OCI-LY3 (cell line): ENCODE data around the gene QKI.

ENCODE experiments used
- H2AFZ ChIP-seq: fragments of 200-600, 300-600 bp; shearing (Covaris generic); 2 replicates; pipeline ENCODE4 v1.6.0; 2014; ENCODE audit warnings: antibody characterized with exemption, low read depth, low read length
- H3K27ac ChIP-seq: fragments of 200-600, 300-600 bp; sonication (generic); 2 replicates; pipeline ENCODE4 v1.5.1; 2014; ENCODE audit warnings: mild to moderate bottlenecking, low read length, moderate library complexity, mixed read lengths
- H3K27me3 ChIP-seq: fragments of 200-600, 300-600 bp; sonication (generic); 2 replicates; pipeline ENCODE4 v1.6.1; 2014; ENCODE audit warnings: low read depth, low read length, mixed read lengths
- H3K36me3 ChIP-seq: fragments of 200-600, 300-600 bp; sonication (generic); replicated peaks from 2 replicates; pipeline ENCODE3; 2014; ENCODE audit warnings: low read depth, low read length, mixed read lengths
- H3K4me1 ChIP-seq: fragments of 300-600, 200-600 bp; sonication (generic); 2 replicates; pipeline ENCODE4 v1.6.1; 2014; ENCODE audit warnings: low read length, mixed read lengths
- H3K4me2 ChIP-seq: fragments of 200-600, 300-600 bp; sonication (generic); 2 replicates; pipeline ENCODE4 v1.6.1; 2014; ENCODE audit warnings: low read length, mixed read lengths
- H3K4me3 ChIP-seq: fragments of 300-600, 200-600 bp; sonication (generic); 2 replicates; pipeline ENCODE4 v1.5.1; 2014; ENCODE audit warnings: antibody characterized with exemption, mild to moderate bottlenecking, low read length, moderate library complexity
- H3K79me2 ChIP-seq: fragments of 300-600, 200-600 bp; shearing (Covaris generic); 2 replicates; pipeline ENCODE4 v1.6.1; 2014; ENCODE audit warnings: mild to moderate bottlenecking, low read length, mixed read lengths
- H3K9ac ChIP-seq: fragments of 300-600, 200-600 bp; shearing (Covaris generic); 2 replicates; pipeline ENCODE4 v1.6.0; 2014; ENCODE audit warnings: mild to moderate bottlenecking, low read length, moderate library complexity
- H3K9me3 ChIP-seq: fragments of 200-600, 300-600 bp; shearing (Covaris generic); 2 replicates; pipeline ENCODE4 v1.6.1; 2014; ENCODE audit warnings: low read length, mixed read lengths; ENCODE audit not compliant: insufficient read depth
- H4K20me1 ChIP-seq: fragments of 200-600, 300-600 bp; sonication (generic); 2 replicates; pipeline ENCODE4 v1.6.1; 2016; ENCODE audit warnings: low read length, mixed read lengths; ENCODE audit not compliant: insufficient read depth
- CTCF ChIP-seq: fragments of 200-600, 300-600 bp; sonication (generic); IDR thresholded peaks from 2 replicates; pipeline ENCODE4 v1.5.1; 2014; ENCODE audit warnings: antibody characterized with exemption, low read length, low read depth
- EZH2phosphoT487 ChIP-seq: fragments of 200-600 bp; shearing (Covaris generic); IDR thresholded peaks from 2 replicates; pipeline ENCODE4 v1.6.1; 2018; ENCODE audit warnings: antibody characterized with exemption, mixed run types, low read depth

The QKI gene

GRCh38 chr6:163386329-163386908 lies 28.1 kb upstream of the QKI start:
- Histone ChIP-seq H3K4me1 (no peaks in the 10 kb centered on the region), H3K27me3 (no peaks in the 10 kb centered on the region), H3K9ac (no peak overlapping the region), H3K4me3 (no peak overlapping the region), H3K4me2 (no peak overlapping the region), H3K36me3 (no peaks in the 10 kb centered on the region), H2AFZ (no peak overlapping the region), H4K20me1 (no peaks in the 10 kb centered on the region), H3K9me3 (no peaks in the 10 kb centered on the region), H3K79me2 (no peaks in the 10 kb centered on the region), H3K27ac (no peak overlapping the region)
- no peak for TF ChIP-seq CTCF
- no peak for TF ChIP-seq EZH2phosphoT487

GRCh38 chr6:163387317-163387716 lies 27.2 kb upstream of the QKI start:
- H2AFZ ChIP-seq = no peak overlapping the region

DNA sequence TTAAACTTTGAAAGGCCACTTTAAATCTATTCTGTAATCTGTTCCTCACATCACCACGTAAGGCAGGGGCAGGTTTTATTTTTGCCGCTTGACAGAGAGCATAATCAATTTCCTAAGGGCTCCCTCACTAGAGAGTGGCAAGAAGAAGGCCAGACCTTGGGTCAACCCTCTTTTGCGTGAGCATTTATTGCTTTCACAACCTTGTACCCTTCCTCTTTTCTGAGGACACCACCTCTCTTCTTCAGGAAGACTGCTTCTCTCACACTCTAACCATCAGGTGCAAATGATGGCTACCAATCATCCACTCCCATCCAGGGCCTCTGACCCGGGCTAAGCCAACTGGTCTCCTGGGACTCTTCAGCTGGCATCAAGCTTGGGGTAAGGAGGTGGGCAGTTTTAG lies 25.2 kb upstream of the QKI start:
- no peak overlapping the region for H3K27ac ChIP-seq
- TF ChIP-seq CTCF (no peak), EZH2phosphoT487 (no peak)
- H3K9me3 ChIP-seq = no peaks in the 10 kb centered on the region
- H4K20me1 ChIP-seq = no peaks in the 10 kb centered on the region
- H3K9ac ChIP-seq = no peak overlapping the region
- no peaks in the 10 kb centered on the region for H3K36me3 ChIP-seq
- no peak overlapping the region for H3K4me2 ChIP-seq
- H3K27me3 ChIP-seq = no peaks in the 10 kb centered on the region
- H3K4me1 ChIP-seq = no peaks in the 10 kb centered on the region
- no peak overlapping the region for H2AFZ ChIP-seq
- no peaks in the 10 kb centered on the region for H3K79me2 ChIP-seq
- H3K4me3 ChIP-seq = no peak overlapping the region

More at GRCh38 chr6:163387317-163387716, 27.2 kb upstream of the QKI start:
- no peaks in the 10 kb centered on the region for H3K27me3 ChIP-seq
- H3K4me2 ChIP-seq = no peak overlapping the region
- no peak overlapping the region for H3K4me3 ChIP-seq
- H3K36me3 ChIP-seq = no peaks in the 10 kb centered on the region
- no peaks in the 10 kb centered on the region for H4K20me1 ChIP-seq
- H3K9me3 ChIP-seq = no peaks in the 10 kb centered on the region
- no peaks in the 10 kb centered on the region for H3K79me2 ChIP-seq
- no peak overlapping the region for H3K9ac ChIP-seq
- no peaks in the 10 kb centered on the region for H3K4me1 ChIP-seq
- TF ChIP-seq CTCF (no peak), EZH2phosphoT487 (no peak)
- H3K27ac ChIP-seq = no peak overlapping the region

DNA sequence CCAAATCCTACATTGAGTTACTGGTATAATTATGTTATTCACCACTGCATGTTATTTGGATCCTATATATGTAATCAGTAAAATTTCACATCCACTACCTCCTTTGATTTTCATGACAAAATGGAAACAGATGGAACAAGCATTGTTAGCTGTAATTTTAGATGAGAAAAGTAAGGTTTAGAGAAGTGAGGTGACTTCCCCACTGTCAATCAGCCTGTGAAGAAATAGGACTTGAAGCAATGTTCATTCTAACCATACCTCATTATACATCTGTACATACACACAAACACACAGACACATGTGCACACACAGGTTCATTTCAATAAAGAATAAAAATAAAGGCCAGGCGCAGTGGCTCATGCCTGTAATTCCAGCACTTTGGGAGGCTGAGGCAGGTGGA lies 23.7 kb upstream of the QKI start:
- Histone ChIP-seq H3K36me3 (no peaks in the 10 kb centered on the region), H3K9ac (no peak overlapping the region), H3K79me2 (no peaks in the 10 kb centered on the region), H3K4me2 (no peak overlapping the region), H3K4me1 (no peaks in the 10 kb centered on the region), H3K9me3 (no peaks in the 10 kb centered on the region), H3K4me3 (no peak overlapping the region), H2AFZ (no peak overlapping the region), H3K27me3 (no peaks in the 10 kb centered on the region), H4K20me1 (no peaks in the 10 kb centered on the region), H3K27ac (no peak overlapping the region)
- no peak for TF ChIP-seq CTCF
- TF ChIP-seq EZH2phosphoT487 = no peak
